ENCODE data around the gene ATP8A1.
"Not testable (repeated sequence)": the region's sequence is repeated elsewhere in the genome, so short reads cannot be mapped to it uniquely, and the experiment has no call there.

ATP8A1 gene

GRCh38 chr4:42492962-42493361 lies 163.9 kb downstream of the ATP8A1 start:
- no peak overlapping the region for H3K4me3 ChIP-seq (ENCODE audit: low read depth, low read length)
- TF ChIP-seq CTCF (IDR thresholded peaks at IDR 0.05; ENCODE audit: low read depth, low read length): no peak

DNA sequence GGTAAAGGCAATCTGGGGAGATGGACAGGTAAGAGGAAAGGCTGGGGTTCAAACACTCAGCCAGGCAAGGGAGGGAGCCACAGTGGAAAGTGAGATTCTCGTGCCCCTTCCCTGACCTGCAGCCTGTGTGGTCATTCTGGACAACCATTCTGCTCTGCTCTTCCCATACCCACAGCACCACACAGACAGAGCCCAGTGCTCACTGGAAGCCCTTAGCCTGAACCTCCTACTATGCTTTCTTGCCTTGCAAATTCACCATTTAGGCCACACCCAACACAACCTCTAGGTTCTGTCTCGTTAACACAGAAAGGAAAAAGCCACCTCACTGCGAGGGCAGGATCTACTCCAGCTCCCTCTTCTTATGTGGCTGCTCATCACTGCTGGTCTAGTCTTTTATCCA lies 166.9 kb downstream of the ATP8A1 start:
- no peak overlapping the region for H3K4me3 ChIP-seq (ENCODE audit: low read depth, low read length)
- TF ChIP-seq CTCF (IDR thresholded peaks at IDR 0.05; ENCODE audit: low read depth, low read length): no peak

DNA sequence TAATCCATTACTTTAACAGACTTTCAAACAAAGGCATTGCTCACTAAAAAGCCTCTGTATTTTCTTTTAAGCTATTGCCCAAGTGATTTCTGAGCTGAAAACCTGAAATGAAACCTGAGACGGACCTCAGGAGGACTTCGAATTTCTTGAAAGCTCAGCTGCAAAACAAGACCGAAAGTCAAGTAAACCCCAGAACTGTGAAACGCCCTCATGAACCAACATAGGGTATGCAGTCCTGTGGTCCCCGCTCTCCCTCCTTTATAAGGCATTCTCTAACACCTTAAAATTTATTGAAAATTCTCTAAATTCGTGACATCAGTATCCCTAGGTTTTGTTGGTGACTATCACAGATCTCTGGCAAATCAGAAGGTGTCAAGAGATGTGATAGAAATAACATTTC lies 167.8 kb downstream of the ATP8A1 start:
- H3K4me3 ChIP-seq (ENCODE audit: low read depth, low read length): no peak overlapping the region
- TF ChIP-seq CTCF (IDR thresholded peaks at IDR 0.05; ENCODE audit: low read depth, low read length): no peak

GRCh38 chr4:42488554-42488953 lies 168.4 kb downstream of the ATP8A1 start:
- TF ChIP-seq CTCF (IDR thresholded peaks at IDR 0.05; ENCODE audit: low read depth, low read length): no peak
- H3K4me3 ChIP-seq (ENCODE audit: low read depth, low read length): no peak overlapping the region

DNA sequence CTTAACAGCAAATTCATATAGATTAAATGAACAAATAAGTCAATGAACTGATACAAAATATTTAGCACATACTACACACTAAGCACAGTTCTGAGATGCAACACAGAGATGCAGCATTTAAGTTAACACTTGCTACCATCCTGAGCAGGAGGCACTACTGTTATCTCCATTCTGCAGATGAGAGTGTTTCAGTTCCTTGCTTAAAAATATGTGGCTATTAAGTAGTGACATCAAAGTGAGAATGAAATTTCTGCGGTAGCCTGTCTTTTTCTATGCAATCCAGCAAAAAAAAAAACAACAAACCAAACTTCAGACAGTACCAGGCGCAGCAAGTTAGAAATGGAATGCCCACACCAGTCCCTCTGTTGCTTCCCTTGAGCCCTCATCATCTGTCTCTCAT lies 168.8 kb downstream of the ATP8A1 start:
- H3K4me3 ChIP-seq (ENCODE audit: low read depth, low read length): no peak overlapping the region
- TF ChIP-seq CTCF (IDR thresholded peaks at IDR 0.05; ENCODE audit: low read depth, low read length): no peak

GRCh38 chr4:42487230-42487629 lies 169.7 kb downstream of the ATP8A1 start:
- TF ChIP-seq CTCF (IDR thresholded peaks at IDR 0.05; ENCODE audit: low read depth, low read length): no peak
- no peak overlapping the region for H3K4me3 ChIP-seq (ENCODE audit: low read depth, low read length)

DNA sequence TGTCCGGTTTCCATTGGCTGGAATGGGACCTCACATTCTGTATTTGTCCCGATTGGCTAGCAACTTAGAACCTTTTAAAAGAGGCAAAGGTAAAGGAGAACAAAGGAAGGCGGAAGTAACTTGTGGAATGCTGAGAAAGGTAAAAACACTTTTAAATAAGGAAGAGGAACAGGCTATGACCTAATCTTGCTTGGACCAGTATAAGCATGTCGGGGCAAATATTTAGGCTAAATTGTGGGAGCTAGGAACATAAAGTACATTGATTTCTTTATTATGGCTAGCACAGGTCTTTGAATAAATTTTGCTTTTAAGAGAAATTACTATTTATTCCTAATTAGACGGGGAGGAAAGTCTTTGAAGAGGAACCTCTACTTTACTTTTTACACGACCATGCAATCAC lies 170.7 kb downstream of the ATP8A1 start:
- not testable (repeated sequence) for H3K4me3 ChIP-seq (ENCODE audit: low read depth, low read length)

GRCh38 chr4:42484630-42485029 lies 172.3 kb downstream of the ATP8A1 start:
- TF ChIP-seq CTCF (IDR thresholded peaks at IDR 0.05; ENCODE audit: low read depth, low read length): no peak
- no peak overlapping the region for H3K4me3 ChIP-seq (ENCODE audit: low read depth, low read length)
